Stimulated activated naive CD8-positive, alpha-beta T cell treated with anti-CD3 and anti-CD28 coated beads, Interleukin-15, Interleukin-2, amounts not matched to agents 100 ng/mL and 50 ng/mL, for 24 hours (primary cell): ENCODE data around the gene MMRN2.
A peak's percentile ranks its signal among the peaks of the same experiment; 100 is the strongest.

Experiments used
- H3K27ac Mint-ChIP-seq: one replicate; pipeline ENCODE4 v1.8.0; 2021; ENCODE audit warnings: mild to moderate bottlenecking, mixed read lengths
- H3K27me3 Mint-ChIP-seq: one replicate; pipeline ENCODE4 v1.8.0; 2021; ENCODE audit warnings: mixed read lengths
- H3K36me3 Mint-ChIP-seq: one replicate; pipeline ENCODE4 v1.8.0; 2021; ENCODE audit warnings: low read depth, mixed read lengths
- H3K4me1 Mint-ChIP-seq: one replicate; pipeline ENCODE4 v1.8.0; 2021; ENCODE audit warnings: low read depth, mixed read lengths
- H3K4me3 Mint-ChIP-seq: one replicate; pipeline ENCODE4 v1.8.0; 2021; ENCODE audit warnings: mild to moderate bottlenecking, mixed read lengths
- H3K9me3 Mint-ChIP-seq: one replicate; pipeline ENCODE4 v1.8.0; 2021; ENCODE audit warnings: mixed read lengths

The MMRN2 gene

DNA sequence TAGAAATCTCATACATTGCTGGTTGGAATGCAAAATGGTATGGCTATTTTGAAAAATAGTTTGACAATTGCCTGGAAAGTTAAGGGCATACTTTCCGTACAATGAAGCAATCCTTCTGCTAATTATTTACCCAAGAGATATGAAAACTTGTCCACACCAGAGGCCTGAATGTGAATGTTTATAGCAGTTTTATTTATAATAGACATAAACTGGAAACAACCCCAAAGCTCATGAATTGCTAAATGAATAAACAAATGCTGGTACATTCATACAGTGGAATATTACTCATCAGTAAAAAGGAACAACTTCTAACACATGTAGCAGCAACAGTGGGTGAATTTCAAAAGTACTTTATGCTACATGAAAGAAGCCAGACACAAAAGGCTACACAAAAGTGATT, 42.7 kb downstream of the MMRN2 start:
- H3K4me3 Mint-ChIP-seq: no peak overlapping the region
- no peak overlapping the region for H3K27ac Mint-ChIP-seq
- peaks cover 12% of the 10 kb centered on the region for H3K36me3 Mint-ChIP-seq
- no peaks in the 10 kb centered on the region for H3K27me3 Mint-ChIP-seq
- H3K9me3 Mint-ChIP-seq: no peaks in the 10 kb centered on the region
- no peaks in the 10 kb centered on the region for H3K4me1 Mint-ChIP-seq

DNA sequence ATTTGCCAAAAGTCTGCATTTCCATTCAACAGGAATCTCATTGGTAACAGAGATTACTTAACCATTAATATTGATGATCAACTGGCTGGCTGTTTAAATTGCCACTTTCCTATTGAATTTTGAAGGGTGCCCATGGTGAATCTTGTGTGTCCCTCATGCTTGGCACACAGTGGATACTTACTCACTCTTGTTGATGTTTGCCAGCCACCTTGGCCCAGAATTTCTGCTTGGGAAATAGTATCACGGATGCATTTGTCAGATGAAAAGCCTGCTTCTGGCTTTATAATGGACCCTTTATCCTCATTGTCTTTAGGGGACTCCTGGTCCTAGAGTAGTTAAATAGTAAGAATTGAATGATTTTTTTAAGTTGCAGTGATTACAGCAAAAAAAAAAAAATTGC, 52.0 kb downstream of the MMRN2 start:
- Mint-ChIP-seq H3K9me3 (peaks cover 5% of the 10 kb centered on the region), H3K36me3 (peaks cover 6% of the 10 kb centered on the region), H3K4me3 (no peak overlapping the region), H3K27me3 (no peaks in the 10 kb centered on the region), H3K4me1 (no peaks in the 10 kb centered on the region), H3K27ac (no peak overlapping the region)

DNA sequence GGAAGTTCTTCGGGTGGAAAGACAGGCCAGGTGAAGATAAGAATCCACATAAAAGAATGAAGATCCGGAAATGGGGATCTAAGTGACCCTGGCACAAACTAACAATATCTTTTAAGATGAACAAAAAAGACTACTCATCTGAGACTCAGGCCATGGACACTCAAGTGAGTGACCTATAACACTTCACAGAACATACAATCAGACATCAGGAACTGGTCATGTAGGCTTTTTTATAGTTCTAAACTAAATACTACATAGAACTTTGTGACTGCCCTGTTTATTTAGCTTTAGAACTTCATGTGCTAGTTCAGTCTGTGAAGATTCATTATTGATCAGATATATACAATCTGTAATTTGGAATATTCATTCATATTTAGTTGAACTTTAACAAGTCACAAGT, 52.8 kb downstream of the MMRN2 start:
- H3K9me3 Mint-ChIP-seq: peaks cover 5% of the 10 kb centered on the region
- H3K27me3 Mint-ChIP-seq: no peaks in the 10 kb centered on the region
- peaks cover 6% of the 10 kb centered on the region for H3K36me3 Mint-ChIP-seq
- no peaks in the 10 kb centered on the region for H3K4me1 Mint-ChIP-seq
- no peak overlapping the region for H3K4me3 Mint-ChIP-seq
- no peak overlapping the region for H3K27ac Mint-ChIP-seq

DNA sequence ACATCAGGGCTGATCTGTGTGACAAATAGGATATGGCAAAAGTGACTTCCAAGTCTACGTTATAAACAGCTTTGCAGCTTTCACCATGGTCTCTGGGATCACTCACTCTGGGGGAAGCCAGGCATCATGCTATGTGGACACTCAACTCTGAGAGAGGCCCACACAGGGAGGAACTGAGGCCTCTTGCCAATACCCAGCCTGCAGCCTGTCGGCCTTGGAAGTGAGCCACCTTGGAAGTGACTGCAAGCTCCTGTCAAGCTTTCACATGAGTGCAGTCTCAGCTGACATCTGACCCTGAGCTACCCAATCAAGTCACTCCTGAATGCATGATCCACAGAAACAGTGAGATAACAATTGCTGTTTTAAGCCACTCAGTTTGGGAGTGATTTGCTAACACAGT, 56.5 kb downstream of the MMRN2 start:
- Mint-ChIP-seq H3K27ac (no peak overlapping the region), H3K9me3 (no peaks in the 10 kb centered on the region), H3K27me3 (no peaks in the 10 kb centered on the region), H3K4me1 (no peaks in the 10 kb centered on the region), H3K4me3 (no peak overlapping the region), H3K36me3 (no peaks in the 10 kb centered on the region)

DNA sequence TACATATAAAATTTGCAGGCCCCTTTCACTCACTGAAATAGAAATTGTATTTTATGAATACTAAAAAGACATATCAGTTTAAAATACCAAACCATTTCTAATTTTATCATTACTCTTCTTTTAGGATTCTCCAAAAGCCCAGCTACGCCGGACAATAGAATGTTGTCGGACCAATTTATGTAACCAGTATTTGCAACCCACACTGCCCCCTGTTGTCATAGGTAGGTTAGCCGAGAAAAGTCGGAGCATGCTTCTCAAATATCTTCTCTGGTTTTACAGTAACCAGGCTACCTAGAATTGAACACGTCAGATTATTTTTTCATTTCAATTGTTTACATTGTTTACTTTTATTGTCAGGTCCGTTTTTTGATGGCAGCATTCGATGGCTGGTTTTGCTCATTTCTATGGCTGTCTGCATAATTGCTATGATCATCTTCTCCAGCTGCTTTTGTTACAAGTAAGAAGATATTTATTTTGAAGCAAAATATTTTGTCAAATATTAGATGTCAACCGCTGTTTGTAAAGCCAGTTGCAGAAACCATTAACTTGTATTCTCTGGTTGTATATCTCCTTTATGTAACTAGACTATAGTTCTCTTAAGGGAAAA, 57.6 kb downstream of the MMRN2 start:
- Mint-ChIP-seq H3K36me3 (no peaks in the 10 kb centered on the region), H3K4me1 (no peaks in the 10 kb centered on the region), H3K4me3 (no peak overlapping the region), H3K27ac (no peak overlapping the region), H3K9me3 (no peaks in the 10 kb centered on the region), H3K27me3 (no peaks in the 10 kb centered on the region)

DNA sequence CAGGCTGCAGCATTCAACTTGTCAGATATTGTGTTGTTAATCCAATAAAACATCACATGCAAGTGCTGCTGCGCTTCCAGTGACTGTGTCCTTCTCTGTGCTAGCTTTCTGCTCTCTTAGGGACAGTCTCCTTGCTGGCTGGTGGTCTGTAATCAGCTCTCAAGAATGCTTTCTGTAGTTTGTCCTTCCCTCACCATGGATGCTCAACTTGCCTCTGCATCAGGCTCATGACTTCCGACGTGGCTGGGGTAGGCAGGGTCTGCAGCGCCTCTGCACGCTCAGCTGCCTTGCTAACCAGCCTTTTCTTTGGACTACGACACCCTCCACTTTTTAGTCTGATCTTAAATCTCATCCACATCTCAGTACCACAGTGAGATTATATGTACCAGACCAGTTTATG, 58.3 kb downstream of the MMRN2 start:
- Mint-ChIP-seq H3K27ac (no peak overlapping the region), H3K4me3 (no peak overlapping the region), H3K36me3 (no peaks in the 10 kb centered on the region), H3K4me1 (no peaks in the 10 kb centered on the region), H3K27me3 (no peaks in the 10 kb centered on the region), H3K9me3 (no peaks in the 10 kb centered on the region)

DNA sequence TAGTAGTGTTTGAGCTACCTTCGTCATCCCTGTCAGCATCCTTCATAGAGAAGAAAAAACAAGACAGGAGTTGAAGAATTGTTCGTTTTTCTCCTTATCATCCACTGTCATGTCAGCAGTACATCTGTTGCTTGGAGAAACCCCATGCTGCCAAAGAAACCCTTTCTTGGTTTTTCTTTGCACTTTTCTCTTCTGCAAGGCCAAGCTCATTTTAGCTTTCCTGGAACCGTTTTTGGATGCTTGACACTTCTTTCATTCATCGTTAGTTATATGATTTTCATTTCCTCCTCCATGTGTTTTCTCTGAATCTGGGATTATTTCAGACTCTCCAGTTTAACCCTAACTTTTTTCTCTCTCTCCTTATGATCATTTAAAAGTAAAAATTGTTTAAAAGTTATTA, 58.9 kb downstream of the MMRN2 start:
- H3K36me3 Mint-ChIP-seq: peaks cover 3% of the 10 kb centered on the region

DNA sequence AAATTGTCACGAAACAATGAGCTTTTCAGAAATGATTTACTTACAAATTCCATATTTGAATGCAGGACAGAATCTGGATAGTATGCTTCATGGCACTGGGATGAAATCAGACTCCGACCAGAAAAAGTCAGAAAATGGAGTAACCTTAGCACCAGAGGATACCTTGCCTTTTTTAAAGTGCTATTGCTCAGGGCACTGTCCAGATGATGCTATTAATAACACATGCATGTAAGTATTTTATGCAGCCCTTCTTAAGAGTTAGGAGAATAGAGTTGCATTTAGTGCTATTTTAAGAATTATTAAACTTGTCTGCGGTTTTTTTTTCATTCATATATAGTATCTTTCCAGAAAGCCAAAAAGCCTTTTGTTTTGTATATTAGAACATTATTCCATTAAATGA, 67.4 kb downstream of the MMRN2 start:
- Mint-ChIP-seq H3K9me3 (no peaks in the 10 kb centered on the region), H3K36me3 (peaks cover 7% of the 10 kb centered on the region), H3K4me1 (peaks cover 8% of the 10 kb centered on the region), H3K27ac (no peak overlapping the region), H3K4me3 (no peak overlapping the region), H3K27me3 (no peaks in the 10 kb centered on the region)

More for the DNA sequence above, 58.9 kb downstream of the MMRN2 start:
- Mint-ChIP-seq H3K4me1 (no peaks in the 10 kb centered on the region), H3K4me3 (no peak overlapping the region), H3K27ac (no peak overlapping the region), H3K27me3 (no peaks in the 10 kb centered on the region), H3K9me3 (no peaks in the 10 kb centered on the region)

DNA sequence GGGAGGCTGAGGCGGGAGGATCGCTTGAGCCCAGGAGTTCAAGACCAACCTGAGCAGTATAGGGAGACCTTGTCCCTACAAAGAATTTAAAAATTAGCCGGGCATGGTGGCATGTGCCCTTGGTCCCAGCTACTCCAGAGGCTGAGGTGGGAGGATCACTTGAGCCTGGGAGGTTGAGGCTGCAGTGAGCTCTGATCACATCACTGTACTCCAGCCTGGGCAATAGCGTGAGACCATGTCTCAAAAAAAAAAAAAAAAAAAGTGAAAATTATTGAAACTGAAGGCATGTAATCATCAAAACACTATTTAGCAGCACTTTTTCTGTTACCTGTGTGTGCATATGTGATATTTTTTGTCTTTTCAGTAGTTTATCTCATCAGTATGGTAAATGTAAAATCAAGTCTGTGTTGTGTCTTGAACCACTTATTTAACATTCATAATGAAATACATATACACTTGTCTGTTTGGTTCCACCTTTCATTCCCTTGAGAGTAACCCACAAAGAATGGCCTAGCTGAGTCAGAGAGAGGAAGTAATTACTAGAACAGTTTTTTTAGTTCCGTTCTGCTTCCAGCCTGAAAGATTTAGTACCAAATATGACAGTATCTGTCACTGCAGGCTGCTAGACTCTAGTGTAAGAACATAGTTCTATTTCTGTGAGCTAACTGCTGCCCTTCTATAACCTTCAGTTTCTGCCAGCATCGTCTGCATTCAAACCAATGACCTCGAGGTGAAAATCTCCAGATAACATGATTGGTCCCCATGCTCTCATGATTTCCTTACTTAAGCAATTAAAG, 68.6 kb downstream of the MMRN2 start:
- Mint-ChIP-seq H3K36me3 (peaks cover 5% of the 10 kb centered on the region), H3K4me1 (peaks cover 8% of the 10 kb centered on the region), H3K27ac (peak overlapping the region; percentile 33), H3K4me3 (no peak overlapping the region), H3K27me3 (no peaks in the 10 kb centered on the region), H3K9me3 (no peaks in the 10 kb centered on the region)
